ENCODE data around the gene LRP2. TPM values are rescaled to one million over a fixed set of nuclear protein-coding genes. Genes with fewer than 3 reads are reported as not detected.

Gene LRP2
- total and polyA plus RNA-seq, 2 of the 8 experiments (the other 6 are each of a cell fraction or from before 2014, with no cell fraction given): 2.0 to 2.9 TPM

DNA sequence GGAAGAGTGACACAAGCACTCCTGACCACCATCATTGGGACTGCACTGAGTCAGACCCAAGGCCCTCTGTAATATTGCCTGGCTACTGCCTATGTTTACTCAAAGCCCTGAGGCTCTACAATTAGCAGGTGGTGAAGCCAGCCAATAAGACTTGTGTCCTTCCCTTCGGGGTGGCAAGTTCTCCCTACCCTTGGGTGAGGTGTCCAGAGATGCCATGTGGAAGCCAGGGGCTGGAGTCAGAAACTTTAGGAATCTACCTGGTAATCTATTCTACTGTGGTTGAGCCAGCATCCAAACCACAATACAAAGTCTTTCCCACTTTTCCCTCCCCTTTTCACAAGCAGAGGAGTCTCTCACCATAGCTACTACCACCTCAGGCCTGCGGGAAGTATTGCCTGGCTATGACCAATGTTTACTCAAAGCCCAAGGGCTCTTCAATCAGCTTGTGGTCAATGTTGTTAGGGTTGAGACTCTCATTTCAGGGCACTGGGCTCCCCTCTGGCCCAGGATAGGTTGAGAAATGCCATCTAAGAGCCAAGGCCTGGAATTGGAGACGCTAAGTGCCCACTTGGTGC, 275.4 kb downstream of the LRP2 start:
- H4K20me1 ChIP-seq (replicated peaks in 1 of 2; ENCODE audit: control insufficient read depth in 1 of 2, insufficient read depth in 2 of 2, low read length in 2 of 2): no peaks in the 10 kb centered on the region
- no peak overlapping the region for H4K8ac ChIP-seq (ENCODE audit: extremely low read depth, insufficient read depth, low read length)
- H3K79me2 ChIP-seq (ENCODE audit: control insufficient read depth in 1 of 2, insufficient read depth in 2 of 2, low read length in 2 of 2): no peaks in the 10 kb centered on the region
- no peak overlapping the region for H2BK12ac ChIP-seq (ENCODE audit: low read depth, low read length)
- H3K23ac ChIP-seq (ENCODE audit: insufficient read length): no peak overlapping the region
- 0 out of 7 replicates have a peak, but pooled peaks cover 0 to 3% (median 0%) of the 10 kb centered on the region in 4 experiments for H3K4me1 ChIP-seq (replicated peaks in 1 of 4; ENCODE audit: control insufficient read depth in 3 of 4, insufficient read depth in 4 of 4, low read length in 3 of 4)
- no peak overlapping the region for H2BK5ac ChIP-seq (ENCODE audit: low read depth, low read length)
- no peak overlapping the region for H2AK5ac ChIP-seq (ENCODE audit: low read depth, low read length)
- H4K91ac ChIP-seq (replicated peaks; ENCODE audit: insufficient read length, low read length): no peak overlapping the region
- H3K14ac ChIP-seq (ENCODE audit: insufficient read length): no peak overlapping the region
- no peak overlapping the region for H3K4ac ChIP-seq (replicated peaks; ENCODE audit: insufficient read length, low read depth, low read length)
- DNase-seq (ENCODE audit: low read depth in 1 of 2, low spot score in 2 of 2): no peak
- H3K4me3 ChIP-seq (ENCODE audit: extremely low read depth in 1 of 4, insufficient read depth in 2 of 4, low read depth in 3 of 4, low read length in 4 of 4): no peak overlapping the region
- H3K9me3 ChIP-seq (ENCODE audit: insufficient read depth in 2 of 2, low read depth in 1 of 2, low read length in 1 of 2): no peaks in the 10 kb centered on the region
- no peak overlapping the region for H4K5ac ChIP-seq (ENCODE audit: insufficient read length, low read depth, low read length)
- ChIA-PET POLR2A (ENCODE audit: partially characterized antibody) (no interaction called here), CTCF (ENCODE audit: partially characterized antibody) (interaction anchor here (0.9 to 1.8 kb wide), 8 partner anchors 9 to 125 kb away, joined by 3 to 5 read pairs (median 3); no protein-coding TSS in a partner anchor)
- no peak overlapping the region for H2AFZ ChIP-seq (ENCODE audit: low read length)
- FAIRE-seq: no peak
- H3K23me2 ChIP-seq (ENCODE audit: low read depth, low read length): no peaks in the 10 kb centered on the region
- H3K56ac ChIP-seq (replicated peaks; ENCODE audit: insufficient read length, low read depth, low read length): no peak overlapping the region
- H3K4me2 ChIP-seq (ENCODE audit: insufficient read depth in 1 of 2, low read depth in 2 of 2, low read length in 2 of 2): no peak overlapping the region
- H3K27me3 ChIP-seq (replicated peaks in 1 of 4; ENCODE audit: control insufficient read depth in 3 of 4, extremely low read depth in 1 of 4, insufficient read depth in 3 of 4, low read length in 3 of 4): no peaks in the 10 kb centered on the region
- no peaks in the 10 kb centered on the region for H3K36me3 ChIP-seq (ENCODE audit: control insufficient read depth in 2 of 4, insufficient read depth in 4 of 4, low read length in 3 of 4)
- no peak overlapping the region for H2BK20ac ChIP-seq (ENCODE audit: low read length)
- H3K27ac ChIP-seq (ENCODE audit: low read depth, low read length): no peak overlapping the region
- H3K79me1 ChIP-seq (ENCODE audit: low read depth, low read length): no peaks in the 10 kb centered on the region
- no peak overlapping the region for H3K18ac ChIP-seq (ENCODE audit: extremely low read depth, low read length)
- WGBS, 2 experiments (ENCODE audit: extremely low coverage in 1 of 2, insufficient coverage in 1 of 2, insufficient read length in 1 of 2, insufficient replicate concordance in 2 of 2, low coverage in 1 of 2, low lambda C conversion rate in 2 of 2, missing lambda C conversion rate in 1 of 2): 84% methylated on average over 3 of the region's 3 CpGs; no CpG with 5 or more reads in 1 of the 2 experiments
- no peak overlapping the region for H3K9ac ChIP-seq (replicated peaks in 1 of 4; ENCODE audit: extremely low read depth in 1 of 4, low read depth in 3 of 4, low read length in 3 of 4)
- H2BK120ac ChIP-seq (replicated peaks; ENCODE audit: low read depth, low read length): no peak overlapping the region
- no peak overlapping the region for H2BK15ac ChIP-seq (ENCODE audit: low read length)
- TF ChIP-seq PHF8 (conservative IDR thresholded peaks at IDR 0.05; ENCODE audit: low read depth, low read length): no peak
- no peak for TF ChIP-seq FOSL1 (IDR thresholded peaks at IDR 0.05; ENCODE audit: insufficient read depth, low read depth, low read length)
- no peak for TF ChIP-seq JUN (IDR thresholded peaks at IDR 0.05; ENCODE audit: low read depth, low read length)
- TF ChIP-seq, protein P1, sequence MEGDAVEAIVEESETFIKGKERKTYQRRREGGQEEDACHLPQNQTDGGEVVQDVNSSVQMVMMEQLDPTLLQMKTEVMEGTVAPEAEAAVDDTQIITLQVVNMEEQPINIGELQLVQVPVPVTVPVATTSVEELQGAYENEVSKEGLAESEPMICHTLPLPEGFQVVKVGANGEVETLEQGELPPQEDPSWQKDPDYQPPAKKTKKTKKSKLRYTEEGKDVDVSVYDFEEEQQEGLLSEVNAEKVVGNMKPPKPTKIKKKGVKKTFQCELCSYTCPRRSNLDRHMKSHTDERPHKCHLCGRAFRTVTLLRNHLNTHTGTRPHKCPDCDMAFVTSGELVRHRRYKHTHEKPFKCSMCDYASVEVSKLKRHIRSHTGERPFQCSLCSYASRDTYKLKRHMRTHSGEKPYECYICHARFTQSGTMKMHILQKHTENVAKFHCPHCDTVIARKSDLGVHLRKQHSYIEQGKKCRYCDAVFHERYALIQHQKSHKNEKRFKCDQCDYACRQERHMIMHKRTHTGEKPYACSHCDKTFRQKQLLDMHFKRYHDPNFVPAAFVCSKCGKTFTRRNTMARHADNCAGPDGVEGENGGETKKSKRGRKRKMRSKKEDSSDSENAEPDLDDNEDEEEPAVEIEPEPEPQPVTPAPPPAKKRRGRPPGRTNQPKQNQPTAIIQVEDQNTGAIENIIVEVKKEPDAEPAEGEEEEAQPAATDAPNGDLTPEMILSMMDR (IDR thresholded peaks at IDR 0.05; ENCODE audit: control extremely low read depth in 1 of 3, insufficient read depth in 1 of 3, low read depth in 1 of 3, low read length in 3 of 3): no peak
- TF ChIP-seq CREB1 (IDR thresholded peaks at IDR 0.05): no peak
- no peak for TF ChIP-seq HDAC6 (IDR thresholded peaks at IDR 0.05; ENCODE audit: low read depth, low read length)
- no peak for TF ChIP-seq USF2 (IDR thresholded peaks at IDR 0.05; ENCODE audit: low read length)
- no peak for TF ChIP-seq CTBP2 (IDR thresholded peaks at IDR 0.05; ENCODE audit: borderline replicate concordance, insufficient read depth, insufficient read length, low read length)
- TF ChIP-seq SP2 (IDR thresholded peaks at IDR 0.05; ENCODE audit: low read length): no peak
- no peak for TF ChIP-seq BRCA1 (IDR thresholded peaks at IDR 0.05; ENCODE audit: low read depth, low read length)

Data from H1 (cell line).